ENCODE results near the gene CCNO.

The CCNO gene

DNA sequence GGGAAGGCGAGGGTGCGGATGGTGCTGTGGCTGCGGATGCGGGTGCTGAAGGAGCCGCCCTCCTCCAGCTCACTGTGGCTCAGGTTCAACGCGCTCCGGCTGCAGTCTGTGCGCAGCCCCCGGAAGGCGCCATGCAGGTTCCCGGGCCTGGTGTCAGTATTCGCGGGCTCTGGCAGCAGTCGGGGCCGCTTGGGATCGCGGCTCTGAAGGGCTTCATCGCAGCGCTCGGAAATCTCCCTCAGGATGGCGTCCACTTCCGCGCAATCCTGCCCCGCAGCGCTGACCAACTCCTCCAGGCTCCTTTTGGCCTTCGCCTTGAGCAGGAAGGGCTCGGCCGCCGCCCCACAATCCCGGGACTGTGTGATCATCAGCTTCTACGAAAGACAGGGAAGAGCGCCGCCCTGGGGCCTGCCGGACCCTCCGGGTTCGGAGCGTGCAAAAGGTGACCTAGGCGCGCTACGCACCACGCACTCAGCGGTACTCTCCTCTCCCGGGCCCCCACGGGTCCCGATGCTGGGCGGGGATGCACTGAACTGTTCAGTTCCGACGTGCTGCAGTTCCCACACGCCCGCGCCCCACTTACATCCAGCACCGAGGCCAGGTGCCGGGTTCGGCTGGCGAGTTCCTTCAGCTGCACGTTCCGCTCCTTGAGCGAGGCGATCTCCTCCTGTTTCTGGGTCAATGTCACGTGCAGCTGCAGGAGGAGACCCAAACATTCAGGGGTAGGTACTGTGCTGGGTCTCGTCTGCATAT is 12.8 kb downstream of the CCNO start:
- in situ Hi-C loops (cut with HindIII; ENCODE audit: low pct_ligation_motif_present, low sequenced_read_pairs), result no loop called here
- no peak overlapping the region for H3K27ac ChIP-seq
- peak; percentile 28 for TF ChIP-seq CTCF (IDR thresholded peaks at IDR 0.05; ENCODE audit: low read depth, low read length, missing control alignments)
- no peaks in the 10 kb centered on the region for H3K36me3 ChIP-seq (replicated peaks)
- peak overlapping the region; percentile 39 for H3K4me3 ChIP-seq (ENCODE audit: low read depth, low read length)
- peaks cover 68% of the 10 kb centered on the region for H3K27me3 ChIP-seq (replicated peaks)
- DNase-seq, result no peak

GRCh38 chr5:55219770-55220169 is 13.6 kb downstream of the CCNO start:
- no peak for TF ChIP-seq CTCF (IDR thresholded peaks at IDR 0.05; ENCODE audit: low read depth, low read length, missing control alignments)
- DNase-seq, result no peak
- in situ Hi-C loops (cut with HindIII; ENCODE audit: low pct_ligation_motif_present, low sequenced_read_pairs), result no loop called here
- H3K4me3 ChIP-seq (ENCODE audit: low read depth, low read length), result no peak overlapping the region
- H3K27ac ChIP-seq, result no peak overlapping the region
- no peaks in the 10 kb centered on the region for H3K36me3 ChIP-seq (replicated peaks)
- peaks cover 60% of the 10 kb centered on the region for H3K27me3 ChIP-seq (replicated peaks)

DNA sequence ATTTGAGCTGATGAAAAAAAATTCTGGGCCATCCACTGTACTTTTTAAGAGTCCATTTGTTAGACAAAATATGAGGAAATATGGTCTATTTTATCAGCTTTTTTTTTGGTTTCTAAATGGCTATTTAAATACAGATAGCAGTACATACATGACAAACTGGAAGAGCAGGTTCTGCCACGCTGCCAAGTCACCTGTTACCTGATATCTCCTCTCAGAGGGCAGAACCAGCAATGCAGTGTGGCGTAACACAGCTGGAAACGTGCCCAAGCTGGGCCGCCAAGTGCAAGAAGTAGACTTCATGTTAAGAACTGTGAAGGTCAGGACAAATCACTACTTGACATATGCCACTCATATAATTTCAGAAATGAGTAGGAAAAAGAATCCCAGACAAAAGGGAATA is 14.4 kb downstream of the CCNO start:
- no peak overlapping the region for H3K4me3 ChIP-seq (ENCODE audit: low read depth, low read length)
- no peaks in the 10 kb centered on the region for H3K36me3 ChIP-seq (replicated peaks)
- no peak for TF ChIP-seq CTCF (IDR thresholded peaks at IDR 0.05; ENCODE audit: low read depth, low read length, missing control alignments)
- H3K27me3 ChIP-seq (replicated peaks), result peaks cover 52% of the 10 kb centered on the region
- DNase-seq, result no peak
- H3K27ac ChIP-seq, result no peak overlapping the region
- in situ Hi-C loops (cut with HindIII; ENCODE audit: low pct_ligation_motif_present, low sequenced_read_pairs), result no loop called here

DNA sequence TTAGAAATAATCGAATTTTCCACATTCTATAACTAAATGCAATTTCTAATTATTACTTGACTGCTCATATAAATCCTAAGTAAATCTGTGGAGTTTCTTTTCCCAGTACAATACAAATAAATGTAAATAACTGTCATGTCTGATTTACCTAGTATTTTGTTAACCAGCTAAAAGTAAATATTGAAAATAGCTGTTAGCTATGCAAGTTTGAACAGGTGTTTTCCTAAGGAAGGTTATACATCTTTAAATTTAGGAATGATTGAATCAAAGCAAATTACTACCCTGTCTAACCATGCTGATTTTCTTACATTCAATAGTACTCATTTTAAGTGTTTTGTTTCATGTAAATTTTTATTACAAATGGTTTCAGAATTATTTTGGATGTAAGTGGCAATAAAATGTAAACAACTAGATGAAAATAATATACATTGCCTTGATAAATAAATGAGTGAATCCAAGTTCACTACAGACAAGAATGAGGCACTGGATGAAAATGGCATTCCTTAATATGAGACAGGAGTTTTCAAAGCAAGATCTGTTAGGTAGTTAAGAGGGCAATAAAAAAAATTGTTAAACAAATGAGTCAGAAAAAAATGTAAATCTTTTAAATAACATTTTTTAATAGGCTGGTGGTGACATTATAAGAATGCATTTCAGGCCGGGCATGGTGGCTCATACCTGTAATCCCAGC is 22.1 kb downstream of the CCNO start:
- TF ChIP-seq CTCF (IDR thresholded peaks at IDR 0.05; ENCODE audit: low read depth, low read length, missing control alignments), result no peak
- H3K4me3 ChIP-seq (ENCODE audit: low read depth, low read length), result no peak overlapping the region
- no peaks in the 10 kb centered on the region for H3K36me3 ChIP-seq (replicated peaks)
- H3K27ac ChIP-seq, result no peak overlapping the region
- in situ Hi-C loops (cut with HindIII; ENCODE audit: low pct_ligation_motif_present, low sequenced_read_pairs), result no loop called here
- DNase-seq, result no peak
- H3K27me3 ChIP-seq (replicated peaks), result peaks cover 3% of the 10 kb centered on the region

GRCh38 chr5:55205001-55205400 is 28.4 kb downstream of the CCNO start:
- H3K27ac ChIP-seq, result no peak overlapping the region
- H3K4me3 ChIP-seq (ENCODE audit: low read depth, low read length), result no peak overlapping the region
- DNase-seq, result no peak
- in situ Hi-C loops (cut with HindIII; ENCODE audit: low pct_ligation_motif_present, low sequenced_read_pairs), result no loop called here
- no peak for TF ChIP-seq CTCF (IDR thresholded peaks at IDR 0.05; ENCODE audit: low read depth, low read length, missing control alignments)
- peaks cover 3% of the 10 kb centered on the region for H3K27me3 ChIP-seq (replicated peaks)
- no peaks in the 10 kb centered on the region for H3K36me3 ChIP-seq (replicated peaks)

Data from brain microvascular endothelial cell (primary cell).